Brain microvascular endothelial cell (primary cell): ENCODE data around the gene NEK2.
"Not testable (repeated sequence)": the region's sequence is repeated elsewhere in the genome, so short reads cannot be mapped to it uniquely, and the experiment has no call there.

Experiments
- DNase-seq: peaks from one replicate; pipeline ENCODE4 v3.0.0-alpha.2; 2020
- H3K27ac ChIP-seq: fragments of 250-450 bp; sonication (Bioruptor Pico); 2 replicates; pipeline ENCODE4 v1.5.1; 2020; ENCODE audit warnings: mild to moderate bottlenecking, moderate library complexity
- H3K27me3 ChIP-seq: fragments of 250-450 bp; sonication (Bioruptor Pico); replicated peaks from 2 replicates; pipeline ENCODE4 v1.5.1; 2020; ENCODE audit warnings: mild to moderate bottlenecking
- H3K36me3 ChIP-seq: fragments of 250-450 bp; sonication (Bioruptor Pico); replicated peaks from 2 replicates; pipeline ENCODE4 v1.5.1; 2020; ENCODE audit warnings: mild to moderate bottlenecking
- H3K4me3 ChIP-seq: 2 replicates; pipeline ENCODE4 v1.5.1; 2011; ENCODE audit warnings: low read depth, mild to moderate bottlenecking, control low read depth, low read length, moderate library complexity
- CTCF ChIP-seq: IDR thresholded peaks from 2 replicates; pipeline ENCODE4 v1.5.1; 2011; ENCODE audit warnings: low read depth, mild to moderate bottlenecking, moderate library complexity, low read length, control low read depth, inconsistent platforms; ENCODE audit errors: missing control alignments
- in situ Hi-C: cut with HindIII; loops from 2 replicates; pipeline ENCODE4 v1.10.0; 2017; ENCODE audit warnings: low sequenced_read_pairs, low pct_ligation_motif_present

The NEK2 gene

DNA sequence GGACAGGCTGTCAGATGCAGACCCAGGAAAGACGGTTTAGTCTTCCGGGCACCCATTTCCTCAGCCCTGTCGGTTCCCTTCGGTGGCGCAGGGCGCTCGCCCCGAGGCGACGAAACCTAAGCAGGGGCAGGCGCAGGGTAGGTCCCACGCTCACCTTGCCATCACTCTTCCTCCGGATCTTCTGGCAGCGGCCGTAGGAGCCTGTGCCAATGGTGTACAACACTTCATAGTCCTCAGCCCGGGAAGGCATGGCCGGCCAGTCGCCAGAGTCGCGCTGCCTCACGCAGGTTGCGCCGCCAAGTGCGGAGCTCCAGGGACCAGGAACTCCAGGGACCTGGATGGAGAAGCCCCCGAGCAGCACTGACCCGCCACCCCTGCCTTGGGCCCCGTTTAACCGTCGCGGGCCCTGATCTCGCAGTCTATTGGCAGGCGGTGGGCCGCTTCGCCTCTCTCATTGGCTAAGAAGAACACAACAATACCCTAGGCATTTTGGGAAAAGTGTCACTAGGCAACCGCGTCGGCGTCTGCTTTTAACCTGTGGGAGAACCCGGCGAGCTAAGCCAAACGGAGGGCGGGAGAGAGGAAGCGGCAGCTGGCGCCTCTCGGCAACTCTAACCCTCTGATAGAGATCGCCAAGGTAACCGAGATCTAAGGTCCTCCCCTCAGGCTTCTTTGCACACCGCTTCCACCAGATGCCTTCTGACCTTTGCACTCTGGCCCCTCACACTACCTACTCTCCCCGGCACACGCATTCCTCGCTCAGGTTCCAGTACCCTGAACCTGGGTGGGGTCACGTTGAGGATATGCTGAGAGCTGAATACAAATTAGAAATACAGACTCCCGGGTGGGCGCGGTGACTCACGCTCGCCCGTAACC is at the start of gene NEK2:
TSS of gene NEK2 (minus strand) at position 392 of the 876 bp plus-strand sequence. CDS start at position 250, 142 bp downstream.
- no peak for TF ChIP-seq CTCF
- in situ Hi-C loops: no loop called here
- peak within 1 kb of the TSS; percentile 82 for H3K4me3 ChIP-seq
- no peaks in the 10 kb centered on the region for H3K36me3 ChIP-seq
- no peaks in the 10 kb centered on the region for H3K27me3 ChIP-seq
- no peak within 1 kb of the TSS for H3K27ac ChIP-seq
- peak; percentile 96 for DNase-seq

- no peak for TF ChIP-seq CTCF
- in situ Hi-C loops: no loop called here
- H3K4me3 ChIP-seq: no peak overlapping the region
- H3K27me3 ChIP-seq: no peaks in the 10 kb centered on the region
- no peaks in the 10 kb centered on the region for H3K36me3 ChIP-seq
- no peak overlapping the region for H3K27ac ChIP-seq
- no peak for DNase-seq
These were observed 49.3 kb upstream of the NEK2 start for GRCh38 chr1:211724687-211725196.

- in situ Hi-C loops: no loop called here
- H3K27ac ChIP-seq: no peak overlapping the region
- no peak overlapping the region for H3K4me3 ChIP-seq
- H3K27me3 ChIP-seq: no peaks in the 10 kb centered on the region
- no peak for TF ChIP-seq CTCF
- H3K36me3 ChIP-seq: no peaks in the 10 kb centered on the region
- no peak for DNase-seq
These were observed 47.9 kb upstream of the NEK2 start for GRCh38 chr1:211723273-211723672.

DNA sequence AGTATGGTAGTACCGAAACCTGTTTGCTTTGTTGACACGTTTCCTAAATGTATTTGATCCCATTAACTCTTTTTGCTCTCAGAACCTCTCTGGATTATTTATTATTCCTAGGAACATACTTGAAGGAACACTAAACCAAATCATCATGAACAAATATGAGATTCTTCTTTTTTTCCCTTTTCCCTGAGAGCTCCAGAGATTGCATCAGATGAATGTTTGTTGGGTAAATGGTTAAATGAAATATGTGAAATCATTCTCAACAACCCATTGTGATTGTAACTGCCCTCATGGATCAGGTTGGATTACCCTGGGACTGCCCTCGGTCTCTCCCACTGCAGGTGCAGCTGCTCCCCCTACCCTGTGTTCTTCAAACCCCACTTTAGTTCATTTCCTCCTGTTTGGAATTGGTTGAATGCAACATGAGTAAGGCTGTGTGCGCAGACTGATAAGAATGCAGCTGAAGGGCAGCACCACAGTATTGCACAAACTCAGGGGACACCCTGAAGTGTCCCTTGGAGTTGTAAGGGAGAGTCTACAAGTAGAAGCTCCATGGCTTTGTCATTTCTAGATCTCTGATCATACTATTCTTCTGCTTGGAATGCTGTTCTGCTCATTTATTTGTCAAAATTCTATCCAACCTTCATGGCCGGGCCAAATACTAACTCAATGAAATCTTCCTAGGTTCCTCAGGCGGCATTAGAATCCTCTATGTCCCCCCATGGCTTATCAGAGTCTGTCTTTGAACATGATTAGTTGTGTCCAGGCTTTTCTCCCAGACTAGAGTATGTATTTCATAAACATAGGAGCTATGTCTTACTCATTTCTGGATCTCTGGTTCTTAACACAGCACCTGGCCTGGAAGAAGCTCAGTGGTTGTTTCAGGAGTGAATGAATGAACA is 47.1 kb upstream of the NEK2 start:
- Histone ChIP-seq H3K4me3 (no peak overlapping the region), H3K27ac (no peak overlapping the region), H3K27me3 (no peaks in the 10 kb centered on the region), H3K36me3 (no peaks in the 10 kb centered on the region)
- no peak for DNase-seq
- no peak for TF ChIP-seq CTCF
- in situ Hi-C loops: no loop called here

DNA sequence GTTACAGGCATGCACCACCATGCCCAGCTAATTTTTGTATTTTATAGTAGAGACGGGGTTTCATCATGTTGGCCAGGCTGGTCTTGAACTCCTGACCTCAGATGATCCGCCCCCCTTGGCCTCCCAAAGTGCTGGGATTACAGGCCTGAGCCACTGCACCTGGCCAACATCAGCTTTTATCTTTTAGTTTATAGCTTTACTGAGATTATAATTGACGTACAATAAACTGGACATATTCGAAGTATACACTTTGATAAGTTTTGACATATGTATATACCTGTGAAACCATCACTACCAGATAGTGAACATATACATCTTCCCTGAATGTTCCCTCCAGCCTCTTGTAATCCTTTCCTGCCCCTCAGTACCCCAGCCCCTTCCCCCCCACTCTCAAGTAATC is 41.1 kb upstream of the NEK2 start:
- in situ Hi-C loops, H3K36me3 ChIP-seq, H3K27ac ChIP-seq, DNase-seq, H3K27me3 ChIP-seq, H3K4me3 ChIP-seq: not testable (repeated sequence)

DNA sequence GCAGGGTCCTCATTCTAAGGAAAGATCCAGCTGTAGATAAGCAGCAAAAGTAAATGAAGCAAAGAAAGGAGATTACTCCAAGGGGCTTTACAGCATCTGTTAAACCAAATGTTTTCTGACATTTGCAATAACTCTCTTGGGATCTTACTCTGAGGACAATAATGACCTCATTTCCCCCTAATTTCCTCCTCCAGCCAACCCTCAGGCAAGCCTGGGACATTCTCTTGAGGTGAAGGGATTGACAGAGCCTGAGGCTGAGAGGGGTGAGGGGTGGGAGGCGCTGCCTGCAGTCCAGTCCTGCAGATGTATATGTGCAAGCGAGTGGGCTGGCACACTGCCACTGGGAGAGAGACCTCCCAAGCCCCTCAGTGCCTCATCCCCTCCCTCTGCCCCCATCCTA is 40.5 kb upstream of the NEK2 start:
- H3K4me3 ChIP-seq: no peak overlapping the region
- no peak for DNase-seq
- no peak overlapping the region for H3K27ac ChIP-seq
- H3K27me3 ChIP-seq: no peaks in the 10 kb centered on the region
- in situ Hi-C loops: no loop called here
- no peak for TF ChIP-seq CTCF
- H3K36me3 ChIP-seq: no peaks in the 10 kb centered on the region
